Lung (tissue), 12 donors: ENCODE results near the gene WDHD1. TPM values are rescaled to one million over a fixed set of nuclear protein-coding genes. Genes with fewer than 3 reads are reported as not detected.
"Not testable (repeated sequence)": the region's sequence is repeated elsewhere in the genome, so short reads cannot be mapped to it uniquely, and the experiment has no call there.

ENCODE experiments used
- ATAC-seq: fragments of 200-7000 bp; cut with Tn5 transposase; one replicate; pipeline ENCODE4 v1.9.1; 2020; ENCODE audit warnings: moderate number of reproducible peaks; ENCODE audit not compliant: insufficient read depth, low FRiP score
- DNase-seq, 3 donors: peaks; one replicate each; pipeline ENCODE4 v3.0.0-alpha.2; 2013 to 2017
- H3K27ac ChIP-seq, 2 donors: one replicate each; pipeline ENCODE4 v1.5.1; 2013; ENCODE audit warnings: mild to moderate bottlenecking in 2 of 2, moderate library complexity in 2 of 2, control low read depth in 1 of 2, inconsistent platforms in 1 of 2, low read depth in 1 of 2, low read length in 1 of 2
- H3K27me3 ChIP-seq, 3 donors: one replicate each; pipeline ENCODE4 v1.5.1; 2013; ENCODE audit warnings: low read length in 2 of 3; ENCODE audit not compliant: control insufficient read depth in 3 of 3, insufficient read depth in 3 of 3
- H3K36me3 ChIP-seq, 4 donors: one replicate each; pipeline ENCODE4 v1.5.1; 2013; ENCODE audit warnings: low read length in 4 of 4, mild to moderate bottlenecking in 1 of 4, moderate library complexity in 1 of 4; ENCODE audit not compliant: control insufficient read depth in 4 of 4, insufficient read depth in 4 of 4
- H3K4me1 ChIP-seq, 5 donors: one replicate each; pipeline ENCODE4 v1.5.1; 2013; ENCODE audit warnings: low read length in 5 of 5, mild to moderate bottlenecking in 2 of 5, moderate library complexity in 1 of 5; ENCODE audit not compliant: control insufficient read depth in 5 of 5, insufficient read depth in 5 of 5
- H3K4me3 ChIP-seq: one replicate; pipeline ENCODE4 v1.5.1; 2013; ENCODE audit warnings: mild to moderate bottlenecking, control low read depth, moderate library complexity
- H3K9ac ChIP-seq, 2 donors: one replicate each; pipeline ENCODE4 v1.5.1; 2013; ENCODE audit warnings: low read length in 2 of 2, control low read depth in 1 of 2; ENCODE audit not compliant: insufficient read depth in 1 of 2
- H3K9me3 ChIP-seq, 4 donors: one replicate each; pipeline ENCODE4 v1.5.1; 2013; ENCODE audit warnings: low read length in 3 of 4, mild to moderate bottlenecking in 1 of 4, moderate library complexity in 1 of 4; ENCODE audit not compliant: control insufficient read depth in 4 of 4, insufficient read depth in 3 of 4
- CTCF ChIP-seq: IDR thresholded peaks from 2 replicates; pipeline ENCODE4 v1.5.1; 2012; ENCODE audit warnings: mild to moderate bottlenecking; ENCODE audit errors: control extremely low read depth, extremely low read depth
- WGBS, 2 donors: extraction: QIAGEN DNeasy Blood & Tissue Kit; methylation state at CpG; one replicate each; pipeline ENCODE4 v1.1.7; 2013; 5-methylcytosine and 5-hydroxymethylcytosine counted together
- polyA plus RNA-seq, 2 donors: library from polyadenylated mRNA; stranded (reverse); fragments of 200-250 nt; gene quantifications; one replicate each; pipeline ENCODE4 v1.2.1, GENCODE V29; 2013
- total RNA-seq, 2 donors: library from RNA; depleted of rRNA in 1 of 2; stranded (reverse); fragments of >200 nt in 1 of 2; gene quantifications; one replicate each; pipeline ENCODE4 v1.2.1, GENCODE V29; 2014 to 2021
- donor health status: control.
- donor health status: control.
- donor health status: Bipolar disorder and iron deficiency.
- donor health status: healthy.
- donor health status: DM: yes; HTN: yes; CAD: no.

The WDHD1 gene
- total and polyA plus RNA-seq, 4 donors: 1.9 to 7.1 (median 4.1) TPM

- Histone ChIP-seq H3K4me3 (no peak overlapping the region), H3K27me3 (no peaks in the 10 kb centered on the region), H3K36me3 (no peaks in the 10 kb centered on the region), H3K9me3 (no peaks in the 10 kb centered on the region), H3K4me1 (no peaks in the 10 kb centered on the region), H3K9ac (no peak overlapping the region), H3K27ac (no peak overlapping the region)
- no peak for TF ChIP-seq CTCF
- DNase-seq (no peak), ATAC-seq (no peak)
- 94 to 98% methylated on average over 1 of the region's 1 CpG for WGBS, 2 donors
Observed at GRCh38 chr14:54916101-54916500, 110.8 kb downstream of the WDHD1 start.

DNA sequence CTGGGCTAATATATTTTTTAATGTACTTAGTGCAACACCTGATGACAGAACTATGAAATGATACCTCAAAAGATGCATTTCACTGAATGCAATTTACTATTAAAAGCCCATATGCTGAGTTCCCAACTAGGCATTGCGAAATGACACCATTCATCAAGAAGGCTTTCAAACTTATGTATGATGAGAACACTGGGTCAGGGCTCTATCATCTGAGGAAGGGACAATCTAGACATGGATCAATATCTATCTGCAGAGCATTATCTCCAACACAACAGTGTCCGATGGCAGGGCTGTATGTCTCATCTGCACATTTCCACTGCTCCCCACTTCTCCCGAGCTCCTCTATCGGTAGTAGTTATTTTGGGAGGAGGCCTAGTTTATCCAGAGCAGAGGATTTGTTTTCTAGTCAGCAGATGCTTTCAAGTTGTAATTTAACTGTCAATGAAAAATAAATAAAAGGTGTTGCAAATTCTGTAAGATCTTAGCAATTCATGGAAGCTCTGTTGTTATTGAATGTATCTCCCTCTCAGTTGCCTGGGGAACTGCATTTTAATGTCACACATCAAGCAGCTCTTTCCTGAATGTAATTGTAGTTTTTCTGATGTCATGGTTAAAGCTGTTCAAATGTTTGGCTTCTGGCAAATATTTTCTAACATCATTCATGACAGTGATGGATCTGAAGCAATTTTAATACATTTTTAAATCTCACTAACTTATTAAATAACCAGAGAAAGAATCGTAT lies 116.9 kb downstream of the WDHD1 start:
- ATAC-seq: no peak
- WGBS, 2 donors: 84 to 95% methylated on average over 5 of the region's 5 CpGs
- Histone ChIP-seq H3K4me1 (no peaks in the 10 kb centered on the region), H3K9me3 (no peaks in the 10 kb centered on the region), H3K9ac (no peak overlapping the region), H3K27me3 (no peaks in the 10 kb centered on the region), H3K4me3 (no peak overlapping the region), H3K36me3 (no peaks in the 10 kb centered on the region), H3K27ac (no peak overlapping the region)
- DNase-seq: no peak
- TF ChIP-seq CTCF: no peak

- not testable (repeated sequence) for H3K4me3 ChIP-seq, ATAC-seq, H3K9ac ChIP-seq, H3K27ac ChIP-seq, H3K27me3 ChIP-seq, DNase-seq, H3K4me1 ChIP-seq, H3K36me3 ChIP-seq, H3K9me3 ChIP-seq
- WGBS, 2 donors: 84 to 90% methylated on average over 4 of the region's 4 CpGs
Observed at GRCh38 chr14:54908973-54909372, 117.9 kb downstream of the WDHD1 start.

- Histone ChIP-seq H3K4me3 (no peak overlapping the region), H3K27me3 (no peaks in the 10 kb centered on the region), H3K27ac (no peak overlapping the region), H3K9ac (no peak overlapping the region), H3K9me3 (no peaks in the 10 kb centered on the region), H3K36me3 (no peaks in the 10 kb centered on the region), H3K4me1 (no peaks in the 10 kb centered on the region)
- ATAC-seq (no peak), DNase-seq (no peak)
- WGBS, 2 donors: 59 to 68% methylated on average over 4 of the region's 4 CpGs
- TF ChIP-seq CTCF: no peak
Observed at GRCh38 chr14:54908190-54908589, 118.7 kb downstream of the WDHD1 start.
